ENCODE data around the gene WIZ. TPM values are rescaled to one million over a fixed set of nuclear protein-coding genes. Genes with fewer than 3 reads are reported as not detected.

The WIZ gene
- polyA plus RNA-seq, 3 donors from 2014 or later, result 0.78 to 1.5 TPM; not detected in 1

DNA sequence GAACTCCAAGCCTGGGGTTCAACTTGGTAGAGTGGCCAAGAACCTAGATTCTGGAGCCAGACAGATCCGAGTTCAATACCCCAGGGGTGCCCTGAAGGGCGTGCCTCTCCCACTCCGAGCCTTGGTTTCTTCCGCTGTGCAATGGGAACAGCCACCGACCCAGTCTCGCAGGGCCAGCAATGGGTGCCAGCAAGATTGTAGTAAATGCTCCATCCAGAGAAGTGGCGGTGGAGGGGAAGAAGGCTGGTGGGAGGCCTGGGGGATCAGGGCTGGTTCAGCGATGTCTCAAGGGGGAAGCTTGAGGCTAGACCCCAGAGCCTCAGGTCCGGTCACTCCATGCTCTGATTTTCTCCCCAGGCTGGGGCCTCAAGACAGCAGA is 4.5 kb downstream of the WIZ start:
- Mint-ChIP-seq H3K9me3 (no peaks in the 10 kb centered on the region), H3K27me3 (ENCODE audit: low read depth in 3 of 3) (peaks cover 0 to 4% (median under 1%) of the 10 kb centered on the region in 3 donors), H3K27ac (no peak overlapping the region), H3K4me3 (no peak overlapping the region), H3K36me3 (peaks cover 0 to 3% (median 3%) of the 10 kb centered on the region in 3 donors), H3K4me1 (peaks cover 10% of the 10 kb centered on the region in 2 donors)
- DNase-seq, result no peak

DNA sequence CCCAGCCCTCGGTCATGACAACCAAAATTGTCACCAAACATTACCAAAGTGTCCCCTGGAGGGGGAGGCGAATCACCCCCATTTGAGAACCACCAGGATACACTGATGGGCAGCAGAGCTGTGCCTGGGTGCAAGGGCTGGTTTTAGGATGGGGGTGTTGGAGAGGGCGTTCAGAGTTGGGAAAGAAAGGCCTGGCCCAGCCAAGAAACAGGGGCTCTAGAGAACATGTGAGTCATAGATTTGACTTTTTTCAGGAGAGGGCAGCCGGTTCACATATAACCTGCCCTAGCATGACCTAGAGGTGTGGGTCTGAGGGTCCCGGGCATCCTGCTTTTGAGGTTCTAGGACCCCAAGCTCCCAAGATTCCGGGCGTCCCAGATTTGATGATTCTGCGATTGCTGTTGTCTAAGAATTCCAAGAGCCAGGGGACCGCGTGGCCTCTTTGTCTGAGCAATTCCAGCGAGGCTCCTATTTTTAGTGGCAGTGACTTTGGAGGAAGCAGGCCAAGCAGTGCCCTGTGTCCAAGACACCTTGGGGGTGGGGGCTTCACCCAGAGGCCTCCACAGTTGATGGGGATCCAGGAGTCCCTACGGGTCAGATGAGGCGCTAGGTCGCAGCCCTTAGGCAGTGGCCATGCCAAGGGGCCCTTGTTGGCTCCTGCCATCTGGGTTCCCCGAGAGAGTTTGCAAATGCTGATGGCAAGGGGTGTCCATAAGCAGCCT is 5.1 kb downstream of the WIZ start:
- peaks cover 0 to 2% (median 0%) of the 10 kb centered on the region in 3 donors for H3K27me3 Mint-ChIP-seq (ENCODE audit: low read depth in 3 of 3)
- no peak for DNase-seq
- no peak overlapping the region for H3K27ac Mint-ChIP-seq
- no peak overlapping the region for H3K4me3 Mint-ChIP-seq
- no peaks in the 10 kb centered on the region for H3K9me3 Mint-ChIP-seq
- peaks cover 7 to 8% of the 10 kb centered on the region in 2 donors for H3K4me1 Mint-ChIP-seq
- H3K36me3 Mint-ChIP-seq, result peaks cover 0 to 3% (median 3%) of the 10 kb centered on the region in 3 donors

DNA sequence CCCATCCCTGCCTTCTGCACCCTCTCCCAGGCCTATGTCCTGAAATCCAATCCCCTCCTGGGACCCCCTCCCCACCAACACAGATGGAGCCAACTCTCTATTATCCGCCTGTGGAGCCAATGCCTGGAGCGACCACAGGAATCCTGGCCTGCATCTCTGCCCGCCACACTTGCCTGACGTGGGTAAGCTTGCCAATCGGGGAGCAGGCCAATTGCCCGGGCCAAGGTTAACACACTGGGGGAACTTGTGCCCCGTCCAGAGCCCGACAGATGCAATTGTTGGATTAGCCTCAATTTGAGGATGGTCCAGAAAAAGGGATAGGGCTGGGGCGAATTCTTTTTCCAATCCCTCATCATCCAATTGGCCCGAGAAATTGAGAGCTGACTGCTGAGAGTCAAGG is 5.9 kb downstream of the WIZ start:
- peaks cover 0 to 3% (median 3%) of the 10 kb centered on the region in 3 donors for H3K36me3 Mint-ChIP-seq
- H3K4me1 Mint-ChIP-seq, result peaks cover 6 to 7% of the 10 kb centered on the region in 2 donors
- DNase-seq, result no peak
- no peak overlapping the region for H3K4me3 Mint-ChIP-seq
- peaks cover 0 to 2% (median 0%) of the 10 kb centered on the region in 3 donors for H3K27me3 Mint-ChIP-seq (ENCODE audit: low read depth in 3 of 3)
- H3K9me3 Mint-ChIP-seq, result no peaks in the 10 kb centered on the region
- no peak overlapping the region for H3K27ac Mint-ChIP-seq

DNA sequence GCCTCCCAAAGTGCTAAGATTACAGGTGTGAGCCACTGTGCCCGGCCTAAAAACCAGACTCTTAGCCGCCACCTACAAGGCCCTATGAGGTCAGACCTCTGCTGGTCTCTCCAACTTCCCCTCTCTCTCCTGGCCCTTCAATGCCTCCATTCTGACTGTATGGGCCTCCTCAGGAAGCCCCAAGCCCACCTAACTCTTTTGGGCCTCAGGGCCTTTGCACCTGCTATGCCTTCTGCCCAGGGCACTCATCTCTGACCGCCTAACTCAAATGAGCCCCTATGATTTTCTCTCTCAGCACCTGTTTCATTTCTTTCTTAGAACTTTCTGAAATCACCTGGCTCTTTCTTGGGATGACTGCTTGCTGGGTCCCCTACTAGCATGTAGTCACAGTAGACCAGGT is 6.4 kb downstream of the WIZ start:
- H3K4me3 Mint-ChIP-seq, result no peak overlapping the region
- H3K27ac Mint-ChIP-seq, result peak overlapping the region in 1 of 6 donors; percentile 37
- peaks cover 0 to 3% (median 3%) of the 10 kb centered on the region in 3 donors for H3K36me3 Mint-ChIP-seq
- peaks cover under 1 to 1% of the 10 kb centered on the region in 2 donors for H3K4me1 Mint-ChIP-seq
- DNase-seq, result no peak
- H3K27me3 Mint-ChIP-seq (ENCODE audit: low read depth in 3 of 3), result no peaks in the 10 kb centered on the region
- no peaks in the 10 kb centered on the region for H3K9me3 Mint-ChIP-seq

DNA sequence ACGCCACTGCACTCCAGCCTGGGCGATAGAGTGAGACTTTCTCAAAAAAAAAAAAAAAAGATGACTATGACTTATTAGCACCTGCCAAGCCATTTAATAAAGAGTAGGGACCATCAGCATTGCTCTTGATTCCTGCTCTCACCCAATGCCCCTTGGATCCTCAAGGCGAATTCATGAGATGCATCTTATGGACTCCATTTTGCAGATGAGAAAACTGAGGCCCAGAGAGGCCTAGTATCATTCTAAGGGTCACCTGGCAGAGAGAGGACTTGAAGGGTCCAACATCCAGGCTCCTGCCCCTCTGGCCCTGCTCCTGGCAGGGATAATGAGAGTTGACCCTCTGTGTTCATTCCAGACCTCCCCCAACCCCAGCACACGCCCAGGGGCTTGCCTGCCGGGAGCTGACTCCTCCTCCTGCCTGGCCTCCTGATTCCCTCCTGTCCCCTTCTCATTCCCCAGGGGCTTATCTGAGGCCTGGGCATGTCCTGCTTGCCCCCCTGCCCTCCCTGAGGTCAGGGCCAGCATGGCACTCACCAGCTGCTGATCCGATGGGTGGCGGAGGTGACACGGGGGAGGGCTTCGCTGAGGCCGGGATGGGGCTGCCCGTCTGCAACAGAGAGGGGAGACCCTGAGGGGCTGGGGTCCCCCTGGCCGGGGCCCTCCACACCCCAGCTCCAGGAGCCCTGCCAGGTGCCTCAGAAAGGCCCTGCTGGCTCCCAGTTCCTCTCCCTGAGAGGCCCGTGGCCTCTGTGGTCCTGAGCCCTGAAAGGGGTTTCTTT is 7.4 kb downstream of the WIZ start:
- no peak overlapping the region for H3K27ac Mint-ChIP-seq
- DNase-seq, result no peak
- H3K4me3 Mint-ChIP-seq, result no peak overlapping the region
- peaks cover 0 to 3% (median 3%) of the 10 kb centered on the region in 3 donors for H3K36me3 Mint-ChIP-seq
- peaks cover 0 to 2% (median 0%) of the 10 kb centered on the region in 3 donors for H3K27me3 Mint-ChIP-seq (ENCODE audit: low read depth in 3 of 3)
- no peaks in the 10 kb centered on the region for H3K4me1 Mint-ChIP-seq
- H3K9me3 Mint-ChIP-seq, result no peaks in the 10 kb centered on the region

- no peak overlapping the region for H3K4me3 Mint-ChIP-seq
- no peak overlapping the region for H3K27ac Mint-ChIP-seq
- DNase-seq, result no peak
- no peaks in the 10 kb centered on the region for H3K4me1 Mint-ChIP-seq
- H3K27me3 Mint-ChIP-seq (ENCODE audit: low read depth in 3 of 3), result peaks cover 0 to 2% (median 0%) of the 10 kb centered on the region in 3 donors
- H3K9me3 Mint-ChIP-seq, result no peaks in the 10 kb centered on the region
- no peaks in the 10 kb centered on the region for H3K36me3 Mint-ChIP-seq
Measured at GRCh38 chr19:15441317-15441716, 8.4 kb downstream of the WIZ start.

DNA sequence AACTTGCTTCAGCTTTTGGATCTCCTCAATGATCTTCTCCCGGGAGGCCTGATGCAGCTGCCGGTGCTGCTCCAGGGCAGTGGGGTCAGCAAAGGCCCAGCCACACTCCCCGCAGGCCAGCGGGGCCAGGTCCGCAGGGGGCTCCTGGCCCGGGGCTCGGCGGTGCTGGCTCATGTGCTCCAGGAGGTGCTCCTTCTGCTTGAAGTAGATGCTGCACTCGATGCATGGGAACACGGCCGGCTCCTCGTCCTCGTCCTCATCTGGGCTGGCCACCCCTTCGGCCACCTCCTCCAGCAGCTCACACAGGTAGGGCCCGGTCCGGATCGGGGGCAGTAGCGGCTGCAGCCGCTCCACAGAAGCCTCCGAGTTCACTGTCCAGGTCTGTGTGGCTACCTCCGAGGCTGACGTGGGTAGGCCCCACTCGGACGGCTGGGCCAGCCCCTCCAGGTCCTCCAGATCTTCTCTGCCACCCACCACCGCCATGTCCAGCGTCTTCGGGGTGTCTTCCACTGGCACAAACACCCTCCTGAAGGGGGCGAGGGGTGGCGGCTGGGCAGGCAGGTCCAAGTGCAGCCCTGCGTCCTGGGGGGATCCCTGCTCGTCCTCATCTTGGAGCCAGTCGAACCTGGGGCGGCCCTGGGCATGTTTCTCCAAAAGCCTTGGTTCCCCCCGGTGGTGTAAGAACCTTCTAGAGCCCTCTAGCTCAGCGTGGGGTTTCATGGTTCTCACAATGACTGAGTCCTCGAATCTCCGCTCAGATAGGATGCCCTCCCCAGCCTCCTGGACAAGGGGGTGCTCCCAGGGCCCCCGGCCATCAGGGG is 9.7 kb downstream of the WIZ start:
- Mint-ChIP-seq H3K27ac (no peak overlapping the region), H3K4me3 (no peak overlapping the region), H3K36me3 (no peaks in the 10 kb centered on the region), H3K27me3 (ENCODE audit: low read depth in 3 of 3) (peaks cover 0 to 2% (median 0%) of the 10 kb centered on the region in 3 donors), H3K4me1 (no peaks in the 10 kb centered on the region), H3K9me3 (no peaks in the 10 kb centered on the region)
- no peak for DNase-seq

GRCh38 chr19:15439078-15439799 is 10.5 kb downstream of the WIZ start:
- Mint-ChIP-seq H3K4me1 (no peaks in the 10 kb centered on the region), H3K27ac (no peak overlapping the region)

GRCh38 chr19:15438577-15438976 is 11.2 kb downstream of the WIZ start:
- no peaks in the 10 kb centered on the region for H3K9me3 Mint-ChIP-seq
- no peaks in the 10 kb centered on the region for H3K36me3 Mint-ChIP-seq
- no peak overlapping the region for H3K4me3 Mint-ChIP-seq
- no peak overlapping the region for H3K27ac Mint-ChIP-seq
- H3K4me1 Mint-ChIP-seq, result peaks cover under 1 to 2% of the 10 kb centered on the region in 2 donors
- H3K27me3 Mint-ChIP-seq (ENCODE audit: low read depth in 3 of 3), result peaks cover 0 to 2% (median 0%) of the 10 kb centered on the region in 3 donors
- DNase-seq, result no peak

More at GRCh38 chr19:15439078-15439799, 10.5 kb downstream of the WIZ start:
- Mint-ChIP-seq H3K9me3 (no peaks in the 10 kb centered on the region), H3K36me3 (no peaks in the 10 kb centered on the region), H3K27me3 (ENCODE audit: low read depth in 3 of 3) (peaks cover 0 to 2% (median 0%) of the 10 kb centered on the region in 3 donors), H3K4me3 (no peak overlapping the region)
- DNase-seq, result no peak

DNA sequence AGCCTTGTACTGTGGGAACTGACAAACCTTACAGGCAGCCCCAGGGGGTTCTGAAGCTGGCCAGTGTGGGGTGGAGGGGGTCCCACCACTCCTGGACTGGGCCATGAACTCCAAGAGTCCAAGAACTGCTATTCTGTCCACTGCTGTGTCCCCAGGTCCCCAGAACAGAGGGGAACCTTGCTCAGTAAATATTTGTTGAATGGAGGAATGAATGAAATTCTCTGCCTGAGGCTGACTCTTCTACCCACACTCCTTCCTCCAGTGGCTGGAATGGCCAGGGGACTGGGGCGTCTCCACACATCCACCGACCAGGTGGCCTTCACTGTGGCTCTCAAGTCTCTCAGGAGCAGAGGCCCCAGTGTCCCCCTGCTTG is 11.6 kb downstream of the WIZ start:
- no peaks in the 10 kb centered on the region for H3K9me3 Mint-ChIP-seq
- no peak overlapping the region for H3K4me3 Mint-ChIP-seq
- no peaks in the 10 kb centered on the region for H3K36me3 Mint-ChIP-seq
- peaks cover 6% of the 10 kb centered on the region in 2 donors for H3K4me1 Mint-ChIP-seq
- DNase-seq, result no peak
- peaks cover 0 to 4% (median under 1%) of the 10 kb centered on the region in 3 donors for H3K27me3 Mint-ChIP-seq (ENCODE audit: low read depth in 3 of 3)
- no peak overlapping the region for H3K27ac Mint-ChIP-seq

DNA sequence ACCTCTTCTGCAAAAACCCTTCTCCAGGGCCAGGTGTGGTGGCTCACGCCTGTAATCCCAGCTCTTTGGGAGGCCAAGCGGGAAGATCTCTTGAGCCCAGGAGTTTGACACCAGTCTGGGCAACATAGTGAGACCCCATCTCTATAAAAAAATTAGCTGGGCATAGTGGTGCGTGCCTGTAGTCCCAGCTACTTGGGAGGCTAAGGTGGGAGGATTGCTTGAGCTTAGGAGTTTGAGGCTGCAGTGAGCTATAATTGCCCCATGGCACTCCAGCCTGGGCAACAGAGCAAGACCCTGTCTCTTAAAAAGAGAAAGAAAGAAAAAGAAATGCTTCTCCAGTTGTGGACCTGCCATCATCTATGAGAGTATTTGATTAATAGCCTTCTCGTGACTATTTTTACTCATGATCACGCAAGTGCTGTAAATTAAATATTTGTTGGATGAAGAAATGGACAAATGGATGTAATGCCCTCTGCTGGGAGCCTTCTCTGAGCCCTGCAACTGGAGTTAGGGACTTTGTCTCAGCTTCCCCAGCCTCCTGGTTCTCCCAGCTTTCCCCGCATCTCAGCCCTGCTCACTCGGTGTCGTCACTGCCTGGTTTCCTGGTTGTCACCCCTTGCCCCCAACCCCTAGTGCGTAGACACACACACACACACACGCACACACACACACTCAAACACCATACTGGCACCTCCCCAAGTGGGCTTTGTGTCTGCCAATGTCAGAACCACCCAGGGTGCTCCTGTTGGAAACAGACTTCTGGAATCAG is 12.2 kb downstream of the WIZ start:
- no peaks in the 10 kb centered on the region for H3K9me3 Mint-ChIP-seq
- H3K27me3 Mint-ChIP-seq (ENCODE audit: low read depth in 3 of 3), result peaks cover 0 to 6% (median 3%) of the 10 kb centered on the region in 3 donors
- no peak overlapping the region for H3K4me3 Mint-ChIP-seq
- peaks cover 9% of the 10 kb centered on the region in 2 donors for H3K4me1 Mint-ChIP-seq
- peak overlapping the region in 1 of 6 donors; percentile 6 for H3K27ac Mint-ChIP-seq
- no peaks in the 10 kb centered on the region for H3K36me3 Mint-ChIP-seq
- DNase-seq, result no peak

GRCh38 chr19:15436826-15437110 is 13.0 kb downstream of the WIZ start:
- no peak for DNase-seq
- Mint-ChIP-seq H3K4me3 (no peak overlapping the region), H3K27ac (no peak overlapping the region), H3K9me3 (no peaks in the 10 kb centered on the region), H3K4me1 (peaks cover 12 to 13% of the 10 kb centered on the region in 2 donors), H3K36me3 (no peaks in the 10 kb centered on the region), H3K27me3 (ENCODE audit: low read depth in 3 of 3) (peaks cover 0 to 6% (median 5%) of the 10 kb centered on the region in 3 donors)

Data from immature natural killer cell (primary cell).